DMS79 treated with DMSO at 0.1 percent for 48 hours (cell line): ENCODE results near the gene CDC42BPG.
"Not testable (repeated sequence)": the region's sequence is repeated elsewhere in the genome, so short reads cannot be mapped to it uniquely, and the experiment has no call there.

Source experiments
- DNase-seq: peaks from one replicate; lab custom pipeline; 2025; lab: John Stamatoyannopoulos, UW

Gene CDC42BPG

GRCh38 chr11:64835616-64836447 is 8.6 kb downstream of the CDC42BPG start:
- DNase-seq: no peak

DNA sequence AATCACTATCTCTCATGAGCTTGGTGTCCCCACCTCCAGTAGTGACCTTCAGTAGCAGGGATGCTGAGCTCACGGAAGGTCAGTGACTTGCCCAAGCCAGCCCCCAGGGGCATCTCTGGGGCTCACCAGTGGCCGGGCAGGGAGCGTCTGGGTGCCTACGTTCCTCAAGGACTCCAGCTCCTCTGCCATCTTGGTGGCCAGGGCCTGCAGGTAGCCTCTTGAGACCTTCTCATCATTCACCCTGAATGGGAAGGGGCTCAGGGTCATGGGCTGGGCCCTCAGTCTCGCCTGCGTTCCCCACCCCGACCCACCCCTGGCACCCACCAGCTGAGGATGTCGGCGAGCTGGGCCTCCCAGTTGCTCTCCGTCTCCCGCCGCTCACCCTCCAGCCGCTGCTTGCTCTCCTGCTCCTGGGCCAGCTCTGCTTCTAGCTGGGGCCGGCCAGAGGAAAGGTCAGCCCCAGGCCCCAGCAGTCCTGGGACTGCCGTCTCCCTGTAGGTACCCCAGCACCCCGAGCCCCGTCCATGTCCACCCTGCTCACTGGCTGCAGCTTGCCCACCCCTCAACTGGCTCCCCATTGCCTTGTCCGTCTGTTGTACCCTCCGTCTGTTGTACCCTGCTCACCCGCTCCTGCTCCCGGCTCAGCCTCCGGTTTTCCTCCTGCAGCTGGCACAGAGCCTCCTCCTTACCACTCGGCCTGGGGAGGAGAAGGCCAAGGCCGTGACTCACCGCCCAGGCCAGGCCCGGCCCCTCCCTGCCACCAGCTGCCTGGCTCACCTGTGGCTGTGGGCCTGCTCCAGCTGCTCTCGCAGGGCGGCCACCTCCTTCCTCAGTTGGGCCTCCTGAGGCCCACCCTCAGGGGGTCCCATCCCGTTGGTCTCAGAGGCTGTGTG is 9.5 kb downstream of the CDC42BPG start:
- DNase-seq: no peak

DNA sequence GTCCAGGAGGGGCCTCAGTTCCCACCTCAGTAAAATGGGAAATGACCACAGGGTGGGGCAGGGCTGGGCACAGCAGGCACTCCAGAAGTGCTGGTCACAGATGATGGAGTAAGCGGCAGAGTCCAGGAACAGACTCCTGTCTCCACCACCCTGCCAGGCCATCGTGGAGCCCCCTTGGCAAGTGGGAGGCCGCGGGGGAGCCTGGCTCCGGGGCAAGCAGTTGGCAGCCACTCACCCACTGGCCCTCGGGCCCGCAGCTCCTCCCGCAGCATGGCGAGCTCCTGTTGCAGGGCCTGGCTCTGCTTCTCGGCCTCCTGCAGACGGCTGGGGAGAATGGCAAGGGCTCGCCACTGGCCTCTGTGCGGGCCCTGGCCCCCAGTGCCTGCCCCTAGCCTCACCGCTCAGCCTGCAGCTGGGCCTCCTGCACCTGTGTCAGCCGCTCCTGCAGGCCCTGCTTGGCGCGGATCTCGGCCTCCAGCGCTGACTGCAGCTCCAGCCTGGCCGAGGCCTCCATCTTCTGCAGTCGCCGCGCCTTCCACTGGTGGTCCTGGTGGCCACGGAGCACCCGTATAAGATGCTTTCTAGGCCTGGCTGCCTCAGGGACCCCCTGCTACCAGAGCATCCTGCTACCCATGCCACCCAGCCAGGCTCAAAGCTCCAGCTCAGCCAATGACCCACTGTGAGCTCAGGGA is 10.3 kb downstream of the CDC42BPG start:
- DNase-seq: no peak

- DNase-seq: no peak
Measured at GRCh38 chr11:64833509-64833908, 10.9 kb downstream of the CDC42BPG start.

DNA sequence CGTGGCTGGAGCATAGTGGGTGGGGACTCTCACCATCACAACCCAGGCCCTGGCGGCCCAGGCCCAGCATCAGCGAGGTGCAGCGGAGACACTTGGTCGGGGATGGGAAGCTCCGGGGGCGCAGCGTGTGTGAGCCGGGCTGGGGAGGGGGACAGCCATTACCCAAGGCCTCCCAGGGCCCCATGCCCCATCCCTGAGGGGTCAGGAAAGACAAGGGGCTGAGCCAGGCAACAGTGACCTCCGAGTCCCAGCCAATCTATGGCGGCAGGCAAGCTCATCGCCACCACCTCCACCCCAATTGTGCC is 11.3 kb downstream of the CDC42BPG start:
- DNase-seq: no peak

- no peak for DNase-seq
Measured at GRCh38 chr11:64832467-64833197, 11.8 kb downstream of the CDC42BPG start.

DNA sequence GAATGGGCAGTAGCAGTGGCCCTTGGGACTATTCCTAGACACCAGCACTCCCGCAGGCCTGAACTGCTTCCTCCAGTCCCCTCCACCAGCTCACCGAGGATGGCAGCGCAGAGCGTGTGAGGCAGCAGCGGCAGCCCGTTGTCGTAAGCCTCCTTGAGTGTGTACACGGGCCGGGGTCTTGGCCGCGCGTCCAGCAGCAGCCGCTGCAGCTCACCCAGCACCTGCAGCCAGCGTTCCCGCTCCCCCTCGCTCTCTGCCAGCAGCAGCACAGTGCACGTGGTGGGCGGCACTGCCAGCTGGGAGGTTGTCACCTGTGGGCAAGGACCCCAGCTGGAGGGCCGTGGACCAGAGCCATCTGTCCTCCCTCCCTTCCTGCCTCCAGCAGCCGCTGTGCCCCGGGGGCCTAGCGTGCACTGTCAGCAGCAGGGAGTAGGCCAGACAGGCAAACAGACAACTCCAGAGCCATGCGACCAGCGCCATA is 13.0 kb downstream of the CDC42BPG start:
- DNase-seq: no peak

GRCh38 chr11:64829536-64830251 is 14.8 kb downstream of the CDC42BPG start:
- DNase-seq: no peak

DNA sequence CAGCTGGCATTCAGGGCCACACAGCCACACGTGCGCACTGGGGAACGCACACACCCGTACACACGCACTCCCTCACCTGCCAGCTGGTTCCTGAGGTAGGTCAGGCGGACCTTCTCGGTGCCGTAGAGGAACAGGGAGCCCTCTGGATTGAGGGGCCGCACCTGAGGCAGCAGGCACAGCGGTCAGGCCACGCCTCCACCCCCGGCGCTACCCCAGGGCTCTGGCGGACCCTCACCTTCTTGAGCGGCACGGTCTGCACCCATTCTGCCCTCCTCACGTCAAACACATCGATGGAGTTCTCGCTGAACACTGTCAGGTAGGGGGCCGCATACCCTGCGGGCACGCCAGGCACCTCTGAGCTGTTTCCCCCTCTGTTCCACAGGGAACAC is 17.0 kb downstream of the CDC42BPG start:
- no peak for DNase-seq

DNA sequence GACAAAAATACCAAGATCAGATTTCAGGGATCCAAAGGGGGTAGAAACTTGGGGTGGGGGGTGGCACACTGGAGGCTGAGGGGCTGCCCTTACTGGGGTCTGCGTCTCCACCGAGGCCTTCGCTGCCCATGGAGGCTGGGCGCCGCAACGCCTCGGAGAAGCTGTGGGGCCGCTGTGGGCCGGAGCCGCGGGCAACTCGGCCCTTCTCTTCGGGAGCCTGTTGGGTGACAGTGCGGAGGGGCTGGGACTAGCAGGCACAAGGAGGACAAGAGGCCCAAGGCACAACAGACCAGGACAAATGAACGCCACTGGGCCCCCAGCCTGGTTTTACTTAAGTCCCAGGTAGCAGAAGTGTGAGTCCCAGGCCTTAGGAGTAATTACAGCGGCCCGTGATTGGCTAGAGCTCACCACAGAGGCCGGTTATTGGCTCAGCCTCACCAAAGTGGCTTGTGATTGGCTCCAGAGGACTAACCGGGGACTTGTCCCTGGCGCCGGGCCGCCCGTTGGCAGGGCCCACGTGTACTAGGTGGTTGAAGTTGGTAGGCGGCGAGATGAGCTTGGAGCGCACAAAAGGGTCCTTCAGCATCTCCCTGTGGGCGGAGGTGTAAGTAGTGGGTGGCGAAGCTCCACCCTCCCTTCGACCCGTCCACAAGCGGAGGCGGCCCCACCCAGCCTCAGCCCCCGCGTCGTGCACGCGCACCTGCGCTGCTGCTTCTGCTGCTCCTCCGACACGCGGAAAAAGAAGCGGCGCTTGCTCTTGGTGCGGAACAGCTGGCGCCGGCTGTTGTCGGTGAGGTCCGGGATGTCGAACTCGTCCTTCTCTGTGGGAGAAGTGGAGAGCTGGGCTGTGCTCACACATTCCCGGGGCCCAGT is 17.6 kb downstream of the CDC42BPG start:
- DNase-seq: no peak

DNA sequence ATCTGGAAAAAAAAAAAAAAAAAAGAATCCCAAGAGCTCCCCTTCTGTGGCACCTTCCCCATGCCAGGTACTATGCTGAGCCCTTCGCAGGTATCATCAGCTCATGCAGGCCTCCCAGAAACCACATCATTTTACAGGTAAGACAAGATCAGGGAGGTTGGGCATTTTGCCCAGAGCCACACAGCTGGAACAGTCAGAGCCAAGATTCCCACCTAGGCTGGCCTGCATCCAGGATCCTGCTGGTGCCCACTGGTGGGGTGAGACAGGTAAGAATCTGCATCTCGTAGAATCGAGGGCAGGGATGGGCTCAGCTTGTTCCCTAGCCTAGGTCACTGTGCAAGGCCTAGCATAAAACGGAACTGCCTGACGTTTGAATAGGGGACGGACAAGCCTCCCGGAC is 18.4 kb downstream of the CDC42BPG start:
- no peak for DNase-seq

GRCh38 chr11:64823568-64824119 is 20.8 kb downstream of the CDC42BPG start:
- DNase-seq: no peak

- no peak for DNase-seq
Measured at GRCh38 chr11:64817476-64817875, 27.0 kb downstream of the CDC42BPG start.

DNA sequence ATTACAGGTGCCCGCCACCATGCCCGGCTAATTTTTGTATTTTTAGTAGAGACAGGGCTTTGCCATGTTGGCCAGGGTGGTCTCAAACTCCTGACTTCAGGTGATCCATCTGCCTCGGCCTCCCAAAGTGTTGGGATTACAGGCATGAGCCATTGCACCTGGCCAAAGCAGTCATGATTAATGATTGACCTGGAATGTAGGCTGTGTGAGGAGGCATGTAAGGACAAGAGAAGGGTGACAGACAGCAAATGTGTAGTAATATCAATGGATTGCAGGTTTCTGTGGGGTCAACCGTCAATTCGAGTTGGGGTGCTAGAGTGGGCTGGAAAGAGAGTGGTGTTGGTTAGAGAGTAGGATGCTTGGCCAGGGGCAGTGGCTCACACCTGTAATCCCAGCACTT is 29.0 kb downstream of the CDC42BPG start:
- DNase-seq: not testable (repeated sequence)

DNA sequence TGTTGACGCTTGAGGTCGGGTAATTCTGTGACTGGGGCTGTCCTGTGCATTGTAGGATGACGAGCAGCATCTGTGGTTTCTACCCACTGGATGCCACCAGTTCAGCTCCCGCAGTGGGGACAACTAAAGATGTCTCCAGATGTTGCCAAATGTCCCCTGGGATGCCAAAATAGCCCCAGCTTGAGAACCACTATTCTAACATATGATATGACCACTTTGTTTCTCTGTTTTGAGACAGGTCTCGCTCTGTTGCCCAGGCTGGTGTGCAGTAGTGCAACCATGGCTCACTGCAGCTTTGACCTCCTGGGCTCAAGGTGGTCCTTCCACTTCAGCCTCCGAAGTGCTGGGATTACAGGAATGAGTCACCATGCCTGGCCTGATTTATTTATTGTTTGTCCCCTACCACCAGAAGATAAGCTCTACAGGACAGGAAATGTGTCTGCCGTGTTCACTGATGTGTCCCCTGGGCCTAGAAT is 29.7 kb downstream of the CDC42BPG start:
- DNase-seq: no peak

DNA sequence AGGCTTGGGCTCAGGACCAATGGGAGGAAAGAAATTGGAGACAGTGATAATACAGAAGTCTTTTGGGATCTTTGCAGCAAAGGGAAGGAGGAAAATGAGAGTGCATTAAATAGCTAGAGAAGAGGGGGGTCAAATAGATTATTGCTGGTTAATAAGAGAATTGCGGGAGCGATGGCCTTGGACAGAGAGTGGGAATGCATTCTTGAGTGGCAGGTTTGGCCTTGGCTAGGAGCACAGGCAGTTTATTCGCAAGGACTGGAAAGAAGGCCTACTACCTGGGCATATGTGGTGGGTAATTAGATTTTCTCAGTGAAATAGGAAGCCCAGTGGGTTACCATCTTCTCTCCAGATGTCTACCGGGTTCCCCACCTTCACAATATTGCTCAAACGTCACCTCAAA is 30.6 kb downstream of the CDC42BPG start:
- DNase-seq: no peak

DNA sequence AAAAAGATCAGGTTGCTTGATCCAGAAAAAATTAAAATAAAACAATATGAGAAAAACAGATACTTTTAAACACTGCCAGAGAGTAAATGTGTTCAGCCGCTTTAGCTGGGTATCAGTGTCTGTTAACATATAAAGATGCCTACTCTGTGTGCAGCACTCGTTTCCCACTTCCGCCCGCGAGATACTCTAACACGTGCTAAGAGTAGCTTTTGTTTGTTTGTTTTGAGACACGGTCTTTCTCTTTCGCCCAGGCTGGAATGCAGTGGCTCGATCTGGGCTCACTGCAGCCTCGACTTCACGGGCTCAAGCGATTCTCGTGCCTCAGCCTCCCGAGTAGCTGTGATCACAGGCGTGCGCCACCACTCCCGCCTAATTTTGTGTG is 33.6 kb downstream of the CDC42BPG start:
- DNase-seq: peak; percentile 85

DNA sequence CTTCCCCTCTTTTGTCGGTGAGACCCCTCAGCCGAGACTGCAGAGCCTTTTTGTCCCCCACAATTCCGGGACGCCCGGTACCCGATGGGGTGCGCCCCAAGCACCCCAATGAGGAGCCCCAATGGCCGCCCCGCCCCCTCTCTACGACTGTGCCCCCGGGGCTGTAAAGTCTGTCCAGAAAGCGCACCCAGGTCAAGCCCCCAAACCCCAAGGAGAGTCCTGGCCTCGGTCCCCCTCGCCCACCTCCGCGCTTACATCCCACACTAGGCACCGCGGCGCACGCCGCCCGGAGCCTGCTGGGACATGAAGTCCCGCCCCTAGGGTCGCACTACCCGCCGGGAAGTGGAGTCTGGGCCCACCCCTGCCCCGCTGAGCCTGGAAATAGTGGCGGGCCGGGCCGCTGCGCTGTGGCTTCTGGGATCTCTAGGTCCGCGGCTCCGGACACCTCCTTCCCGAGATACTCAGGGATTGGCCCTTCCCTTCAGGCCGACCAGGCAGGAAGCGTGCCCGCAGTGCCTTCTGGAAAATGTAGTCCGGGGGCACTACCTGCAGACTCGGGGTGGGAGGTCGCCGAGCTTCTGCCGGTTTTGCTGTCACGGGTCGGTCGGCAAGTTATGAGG is 34.1 kb downstream of the CDC42BPG start, which contains the start of gene MEN1:
Gene MEN1, minus strand, starts transcription at position 281 of the 620 bp plus-strand sequence. CDS start 442 bp downstream, outside the sequence.
- peak; percentile 97 for DNase-seq

DNA sequence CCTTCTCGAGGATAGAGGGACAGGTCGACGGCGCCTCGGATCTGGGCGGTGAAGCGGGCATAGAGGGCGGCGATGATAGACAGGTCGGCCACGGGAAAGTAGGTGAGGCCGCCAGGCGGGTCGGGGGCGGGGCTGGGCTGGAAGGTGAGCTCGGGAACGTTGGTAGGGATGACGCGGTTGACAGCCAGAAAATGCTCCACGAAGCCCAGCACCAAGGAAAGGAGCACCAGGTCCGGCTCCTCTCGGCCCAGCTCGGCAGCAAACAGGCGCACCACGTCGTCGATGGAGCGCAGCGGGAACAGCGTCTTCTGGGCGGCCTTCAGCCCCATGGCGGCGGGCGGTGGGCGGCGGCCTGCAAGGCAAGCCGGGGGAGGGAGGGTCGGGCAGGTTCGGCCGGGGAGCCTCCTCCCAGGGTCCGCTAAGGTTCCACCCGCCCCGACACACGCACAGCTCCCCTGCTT is 34.6 kb downstream of the CDC42BPG start:
- DNase-seq: no peak
